G401 (cell line): ENCODE results near the gene PRR23E. TPM values are rescaled to one million over a fixed set of nuclear protein-coding genes. Genes with fewer than 3 reads are reported as not detected.

Source experiments
- DNase-seq: peaks from one replicate; pipeline ENCODE4 v3.0.0-alpha.2; 2015; ENCODE audit warnings: low spot score
- in situ Hi-C: cut with HindIII; loops from 2 replicates; pipeline ENCODE4 v1.10.0; 2016; ENCODE audit warnings: low sequenced_read_pairs, mixed read lengths
- total RNA-seq: library from RNA; depleted of rRNA; stranded (reverse); fragments of >200 nt; shearing (Covaris generic); gene quantifications from 2 replicates; pipeline ENCODE4 v1.2.3, GENCODE V29; 2014

Gene PRR23E
- total RNA-seq, 1 experiment from 2014 or later, result not detected

GRCh38 chr3:127162947-127163645, 29.8 kb upstream of the PRR23E start:
- in situ Hi-C loops, result no loop called here
- no peak for DNase-seq

GRCh38 chr3:127164615-127165014, 28.3 kb upstream of the PRR23E start:
- in situ Hi-C loops, result no loop called here
- DNase-seq, result no peak

GRCh38 chr3:127165036-127165435, 27.9 kb upstream of the PRR23E start:
- in situ Hi-C loops, result no loop called here
- no peak for DNase-seq

GRCh38 chr3:127165694-127166485, 27.0 kb upstream of the PRR23E start:
- no peak for DNase-seq
- in situ Hi-C loops, result no loop called here

GRCh38 chr3:127166501-127167065, 26.3 kb upstream of the PRR23E start:
- no peak for DNase-seq
- in situ Hi-C loops, result no loop called here

GRCh38 chr3:127167315-127168043, 25.5 kb upstream of the PRR23E start:
- in situ Hi-C loops, result no loop called here
- DNase-seq, result no peak

GRCh38 chr3:127168271-127168670, 24.7 kb upstream of the PRR23E start:
- peak; percentile 98 for DNase-seq
- in situ Hi-C loops, result no loop called here

GRCh38 chr3:127170814-127171213, 22.1 kb upstream of the PRR23E start:
- in situ Hi-C loops, result no loop called here

GRCh38 chr3:127171320-127171719, 21.6 kb upstream of the PRR23E start:
- DNase-seq, result no peak
- in situ Hi-C loops, result no loop called here

More at GRCh38 chr3:127170814-127171213, 22.1 kb upstream of the PRR23E start:
- peak; percentile 93 for DNase-seq

GRCh38 chr3:127171721-127172120, 21.2 kb upstream of the PRR23E start:
- DNase-seq, result no peak
- in situ Hi-C loops, result no loop called here

- no peak for DNase-seq
- in situ Hi-C loops, result no loop called here
These were observed 20.7 kb upstream of the PRR23E start for GRCh38 chr3:127172211-127172610.

- in situ Hi-C loops, result no loop called here
- no peak for DNase-seq
These were observed 20.0 kb upstream of the PRR23E start for GRCh38 chr3:127172781-127173515.

- no peak for DNase-seq
- in situ Hi-C loops, result no loop called here
These were observed 19.3 kb upstream of the PRR23E start for GRCh38 chr3:127173516-127174166.

- DNase-seq, result no peak
- in situ Hi-C loops, result no loop called here
These were observed 18.6 kb upstream of the PRR23E start for GRCh38 chr3:127174284-127174683.

- peak; percentile 56 for DNase-seq
- in situ Hi-C loops, result no loop called here
These were observed 18.2 kb upstream of the PRR23E start for GRCh38 chr3:127174715-127175140.

GRCh38 chr3:127175272-127175671, 17.7 kb upstream of the PRR23E start:
- peak; percentile 83 for DNase-seq
- in situ Hi-C loops, result no loop called here

GRCh38 chr3:127177226-127177625, 15.7 kb upstream of the PRR23E start:
- in situ Hi-C loops, result no loop called here

GRCh38 chr3:127180859-127181258, 12.1 kb upstream of the PRR23E start:
- in situ Hi-C loops, result no loop called here
- no peak for DNase-seq

More at GRCh38 chr3:127177226-127177625, 15.7 kb upstream of the PRR23E start:
- peak; percentile 17 for DNase-seq
